Stimulated activated CD8-positive, alpha-beta memory T cell treated with anti-CD3 and anti-CD28 coated beads, Interleukin-7, amount 100 ng/mL, for 1 hour (primary cell): ENCODE data around the gene SLC1A3.
"Not testable (repeated sequence)": the region's sequence is repeated elsewhere in the genome, so short reads cannot be mapped to it uniquely, and the experiment has no call there.

ENCODE experiments used
- DNase-seq, 2 donors: peaks; one replicate each; pipeline ENCODE4 v3.0.0-alpha.2; 2020; ENCODE audit warnings: low read depth in 2 of 2

SLC1A3 gene

GRCh38 chr5:36630201-36631145 lies 24.1 kb downstream of the SLC1A3 start:
- no peak for DNase-seq

DNA sequence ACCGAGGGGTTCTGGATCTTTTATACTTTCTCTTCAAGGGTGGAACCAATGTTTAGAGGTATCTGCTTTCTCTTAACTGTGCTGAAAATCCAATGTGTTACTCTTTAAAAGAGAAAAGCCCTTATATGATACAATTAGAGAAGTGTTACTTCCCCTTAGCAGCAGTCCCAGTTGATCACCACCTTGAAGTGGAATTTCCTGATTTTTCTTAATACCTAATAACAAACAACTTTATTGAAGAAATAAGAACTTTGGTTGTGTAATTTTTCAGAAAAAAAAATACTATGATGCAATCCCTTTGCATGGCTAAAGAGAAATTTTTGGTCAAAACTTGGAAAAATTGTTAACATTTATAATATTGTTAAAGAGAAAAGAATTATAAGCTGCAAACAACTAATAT lies 24.7 kb downstream of the SLC1A3 start:
- no peak for DNase-seq

DNA sequence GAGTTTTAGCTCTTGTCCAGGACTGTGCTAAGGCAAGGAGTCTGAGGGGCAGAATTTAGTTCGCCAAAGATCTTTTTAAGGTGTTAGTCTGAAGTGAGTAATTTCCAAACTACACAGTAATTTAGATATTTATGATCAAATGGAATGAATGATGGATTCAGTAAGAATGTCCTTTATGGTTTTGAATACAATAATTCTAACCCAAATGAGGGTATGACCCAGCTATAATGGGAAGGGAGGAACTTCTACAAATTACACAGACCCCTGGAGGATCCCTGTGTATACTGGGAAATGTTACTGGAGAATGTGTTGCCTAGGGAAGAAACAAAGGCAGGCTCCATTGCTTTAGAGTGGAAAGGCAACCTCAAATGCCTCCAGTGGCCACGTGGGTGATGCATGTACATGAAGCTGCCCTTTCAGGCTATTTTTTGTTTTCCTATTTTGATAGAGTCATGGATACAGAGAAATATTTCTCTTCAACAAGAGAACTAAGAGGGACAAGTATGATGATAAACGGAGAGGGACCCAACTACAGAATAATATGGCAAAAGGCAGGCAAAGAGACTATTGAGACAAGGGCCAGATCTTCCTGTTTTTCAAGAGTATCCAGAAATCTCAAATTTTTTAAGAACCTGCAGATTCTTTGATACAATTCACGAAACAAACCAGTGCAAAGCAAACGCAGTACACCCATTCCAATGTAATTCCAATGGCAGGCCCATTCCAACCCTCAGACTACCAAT lies 25.4 kb downstream of the SLC1A3 start:
- no peak for DNase-seq

- DNase-seq = no peak
Observed at GRCh38 chr5:36632363-36632664, 25.9 kb downstream of the SLC1A3 start.

DNA sequence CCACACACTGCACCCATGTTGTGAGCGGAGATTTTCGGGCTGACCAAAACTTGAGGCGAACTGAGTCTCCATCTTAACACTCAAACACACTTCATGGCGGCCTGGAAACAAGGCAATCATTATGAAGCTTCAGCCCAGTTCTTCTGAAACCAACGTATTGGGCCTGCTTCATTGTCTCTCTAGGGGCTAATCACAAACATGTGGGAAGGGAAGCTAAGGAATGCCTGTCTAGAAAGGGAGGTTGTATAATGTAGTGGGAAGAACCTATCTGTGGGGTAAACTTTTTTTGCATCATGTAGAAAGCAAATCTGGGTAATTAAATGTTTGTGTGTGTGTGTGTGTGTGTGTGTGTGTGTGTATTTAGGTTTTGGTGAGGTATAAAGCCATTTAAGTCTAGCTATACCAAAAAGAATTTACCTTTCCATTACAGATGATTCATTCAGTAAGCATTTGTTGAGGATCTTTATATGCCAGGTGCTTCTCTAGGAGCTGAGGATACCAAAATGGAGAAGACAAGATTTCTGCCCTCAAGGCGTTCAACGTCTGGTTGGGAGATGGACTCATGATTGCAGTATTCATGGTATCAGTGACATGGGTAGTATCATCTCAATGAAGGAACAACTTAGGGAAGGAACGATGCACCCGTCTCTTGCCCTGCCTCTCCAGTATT lies 29.4 kb downstream of the SLC1A3 start:
- DNase-seq = no peak

- DNase-seq = no peak
Observed at GRCh38 chr5:36637101-36637500, 30.7 kb downstream of the SLC1A3 start.

- no peak for DNase-seq
Observed at GRCh38 chr5:36637516-36637915, 31.1 kb downstream of the SLC1A3 start.

DNA sequence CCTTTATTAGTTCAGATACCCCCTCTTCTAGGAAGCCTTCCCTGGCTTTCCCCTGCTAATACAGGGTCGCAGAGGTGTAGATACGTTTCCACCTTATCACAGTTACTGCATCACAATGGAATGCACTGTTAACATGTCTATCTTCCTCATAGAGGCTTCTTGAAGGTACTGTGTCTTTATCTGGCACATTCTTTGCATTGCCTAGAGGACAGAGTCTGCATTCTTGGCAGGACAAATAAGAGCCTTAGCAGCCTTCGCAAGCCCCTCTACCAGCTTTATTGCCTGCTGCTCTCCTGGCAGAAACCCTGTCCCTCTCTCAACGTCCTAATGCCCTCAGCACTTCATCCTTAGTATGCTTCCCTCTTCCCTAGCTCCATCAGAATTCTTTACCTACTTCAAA lies 31.6 kb downstream of the SLC1A3 start:
- DNase-seq = no peak

DNA sequence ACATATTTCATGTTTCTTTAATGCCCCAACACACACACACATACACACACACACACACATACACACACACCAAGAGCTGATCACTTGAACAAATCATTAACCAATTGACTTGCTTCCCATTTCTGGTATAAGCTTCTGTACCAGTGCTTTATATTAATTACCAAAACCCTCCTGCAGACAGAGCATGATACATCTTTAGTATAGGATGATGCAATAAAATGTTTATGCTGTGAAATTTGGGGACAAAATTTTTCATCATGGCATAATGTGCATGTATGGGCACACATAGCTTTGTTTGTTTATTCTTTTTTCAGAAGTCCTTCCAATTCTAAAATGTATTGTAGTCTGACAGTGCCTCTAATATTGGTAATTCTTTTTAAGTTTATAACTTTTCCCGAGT lies 34.5 kb downstream of the SLC1A3 start:
- DNase-seq = no peak

- no peak for DNase-seq
Observed at GRCh38 chr5:36641431-36641830, 35.0 kb downstream of the SLC1A3 start.

GRCh38 chr5:36642089-36642488 lies 35.7 kb downstream of the SLC1A3 start:
- no peak for DNase-seq

DNA sequence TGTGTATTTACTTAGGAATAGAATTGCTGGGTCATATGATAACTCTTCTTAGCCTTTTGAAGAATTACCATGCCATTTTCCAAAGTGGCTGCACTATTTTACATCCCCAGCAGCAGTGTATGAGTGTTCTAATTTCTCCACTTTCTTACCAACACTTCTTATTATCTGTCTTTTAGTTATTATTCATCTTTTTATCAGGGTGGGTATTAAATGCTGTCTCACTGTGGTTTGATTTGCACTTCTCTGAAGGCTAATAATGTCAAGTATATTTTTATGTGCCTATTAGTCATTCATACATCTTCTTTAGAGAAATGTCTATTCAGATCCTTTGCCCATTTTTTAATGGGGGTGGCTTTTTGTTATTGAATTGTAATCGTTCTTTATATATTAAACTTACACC lies 36.8 kb downstream of the SLC1A3 start:
- DNase-seq = no peak

- not testable (repeated sequence) for DNase-seq
Observed at GRCh38 chr5:36643841-36644240, 37.4 kb downstream of the SLC1A3 start.

- no peak for DNase-seq
Observed at GRCh38 chr5:36644727-36645126, 38.3 kb downstream of the SLC1A3 start.

DNA sequence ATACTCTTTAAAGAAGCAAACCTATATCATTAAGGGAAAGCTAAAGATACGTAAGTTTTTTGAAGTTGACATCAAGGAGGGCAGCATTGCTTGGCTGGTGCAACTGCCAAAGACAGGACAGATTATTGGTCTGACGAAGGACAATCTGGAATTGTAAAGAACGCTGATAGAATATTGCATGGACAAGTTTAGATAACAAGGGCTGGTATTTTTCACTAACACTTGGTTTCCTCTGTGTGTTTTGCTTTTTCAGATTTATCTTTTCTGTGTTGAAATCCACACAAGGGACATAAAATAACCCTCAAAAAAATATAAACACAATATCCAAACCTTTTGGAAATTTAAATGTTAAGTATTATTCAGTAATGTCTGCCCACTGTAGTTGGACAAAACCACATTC lies 39.7 kb downstream of the SLC1A3 start:
- DNase-seq = no peak

DNA sequence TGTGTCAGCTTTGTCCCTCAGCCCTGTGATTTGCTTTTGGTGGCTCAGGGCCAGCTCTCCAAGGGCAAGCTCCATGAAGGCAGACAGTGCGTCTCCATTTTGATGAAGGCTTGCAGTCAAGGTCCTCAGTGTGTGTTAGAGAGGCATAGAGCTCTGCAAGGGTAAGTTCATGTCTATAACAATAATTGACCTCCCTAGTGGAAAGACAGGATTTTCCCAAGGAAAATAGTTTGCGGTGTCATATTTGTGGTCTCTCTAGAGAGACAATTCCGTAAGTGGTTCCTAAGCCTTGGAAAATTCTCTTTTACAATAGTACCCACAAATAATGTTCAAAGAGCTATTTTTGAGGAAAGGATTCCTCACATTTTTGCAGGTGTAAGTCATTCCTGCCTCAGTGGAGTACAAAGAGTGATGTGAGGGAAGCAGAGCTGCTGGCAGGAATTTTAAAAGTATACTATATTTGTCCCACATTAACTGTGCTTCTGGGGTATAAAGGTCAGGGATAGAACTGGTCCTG lies 40.2 kb downstream of the SLC1A3 start:
- no peak for DNase-seq

- no peak for DNase-seq
Observed at GRCh38 chr5:36647046-36647445, 40.6 kb downstream of the SLC1A3 start.

DNA sequence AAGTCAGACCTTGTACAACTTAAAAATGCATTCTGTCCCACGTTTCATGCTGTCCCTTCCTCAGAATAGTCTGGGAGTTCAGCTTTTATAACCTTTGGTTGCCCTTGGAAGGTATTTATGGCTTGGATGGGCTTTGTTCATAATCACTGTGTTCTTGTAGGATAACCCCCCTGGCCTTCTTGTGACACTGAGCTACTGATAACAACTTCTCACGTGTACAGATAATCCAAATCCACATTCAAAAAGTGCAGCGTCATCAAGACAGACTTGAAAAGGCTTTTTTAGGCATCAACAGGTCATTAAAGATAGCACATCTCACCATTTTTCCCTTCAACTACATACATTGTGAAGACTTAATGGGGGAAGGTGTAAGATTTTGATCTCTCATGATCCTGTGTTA lies 42.0 kb downstream of the SLC1A3 start:
- no peak for DNase-seq

DNA sequence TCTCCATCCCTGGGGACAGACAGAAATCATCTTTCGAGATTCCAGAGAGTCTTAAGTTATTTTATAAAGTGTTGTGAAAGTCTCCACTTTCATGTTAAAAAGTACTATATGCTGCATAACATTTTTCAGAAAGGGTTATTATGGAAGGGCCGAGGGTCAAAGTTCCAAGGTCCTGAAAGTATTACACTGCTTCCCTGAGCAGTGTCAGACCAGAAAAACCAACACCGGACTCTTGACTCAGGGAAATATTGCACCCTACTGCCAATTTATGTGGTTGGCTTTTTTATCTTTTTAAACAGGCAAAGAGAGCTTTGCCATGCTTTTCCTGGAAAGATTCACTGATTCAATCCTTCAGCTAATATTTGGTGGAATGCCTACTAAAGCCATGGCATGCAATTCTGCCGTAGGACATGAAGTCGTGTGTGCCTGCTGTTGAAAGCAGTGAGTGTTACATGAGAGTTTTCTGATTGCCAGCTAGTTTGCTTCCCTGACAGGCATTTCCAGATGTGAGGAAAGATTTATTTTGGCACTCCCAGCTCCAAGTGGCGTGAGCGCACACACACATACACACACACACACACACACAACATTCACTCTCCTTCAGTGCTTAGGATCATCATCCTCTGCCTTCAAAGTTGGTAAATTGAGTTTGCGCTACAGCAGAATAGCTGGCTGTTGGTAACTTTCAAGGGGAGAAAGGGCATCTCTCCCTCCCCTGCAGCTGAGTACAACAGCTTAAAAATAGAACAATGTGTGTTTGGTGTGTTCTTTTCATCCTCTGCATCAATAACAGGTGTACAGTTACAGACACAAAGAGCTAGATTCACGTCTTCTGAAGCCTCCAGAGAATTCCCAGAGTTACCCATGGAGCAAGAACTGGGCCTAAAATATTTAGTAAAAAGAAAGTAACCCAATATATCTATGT lies 45.6 kb downstream of the SLC1A3 start:
- no peak for DNase-seq

GRCh38 chr5:36653044-36653705 lies 46.8 kb downstream of the SLC1A3 start:
- DNase-seq = no peak

DNA sequence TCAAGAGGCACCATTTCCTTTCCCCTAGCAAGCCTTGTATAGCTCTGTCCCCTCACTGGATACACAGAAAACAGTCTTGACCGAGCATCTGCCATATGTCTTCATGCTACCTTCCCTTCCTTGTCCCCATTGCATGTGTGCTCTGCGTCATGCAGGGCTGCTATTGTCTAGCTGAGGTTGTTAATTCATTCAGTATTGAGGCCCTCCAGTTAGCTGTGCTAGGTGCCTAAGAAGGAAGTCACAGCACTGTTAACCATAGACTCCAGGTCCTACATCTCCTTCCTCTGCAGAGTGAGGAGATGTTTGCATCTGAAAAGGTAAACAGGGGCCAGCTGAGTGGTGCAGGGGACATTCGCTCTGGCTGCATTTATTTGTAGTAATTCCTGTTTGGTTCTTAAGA lies 48.2 kb downstream of the SLC1A3 start:
- DNase-seq = no peak
